AG08396 (cell line): ENCODE results near the gene DENND2A.
"Not testable (repeated sequence)": the region's sequence is repeated elsewhere in the genome, so short reads cannot be mapped to it uniquely, and the experiment has no call there.

Experiments used
- DNase-seq: peaks from one replicate; pipeline ENCODE4 v3.0.0; 2012; ENCODE audit warnings: low spot score, mixed read lengths

Gene DENND2A

GRCh38 chr7:140673774-140674155 is 33.2 kb upstream of the DENND2A start:
- DNase-seq, result no peak

- peak; percentile 57 for DNase-seq
These were observed 32.6 kb upstream of the DENND2A start for GRCh38 chr7:140673063-140673773.

GRCh38 chr7:140672382-140673062 is 31.9 kb upstream of the DENND2A start, which contains the start of gene ADCK2:
ADCK2 (plus strand) TSS chr7:140672945; CDS start chr7:140673331, 386 bp downstream.
- peak; percentile 91 for DNase-seq

GRCh38 chr7:140671966-140672365 is 31.4 kb upstream of the DENND2A start:
- no peak for DNase-seq

- no peak for DNase-seq
These were observed 29.8 kb upstream of the DENND2A start for GRCh38 chr7:140670343-140670935.

- not testable (repeated sequence) for DNase-seq
These were observed 29.2 kb upstream of the DENND2A start for GRCh38 chr7:140669862-140670261.

- no peak for DNase-seq
These were observed 28.7 kb upstream of the DENND2A start for GRCh38 chr7:140669352-140669751.

GRCh38 chr7:140668641-140669040 is 28.0 kb upstream of the DENND2A start:
- no peak for DNase-seq

GRCh38 chr7:140667476-140667875 is 26.9 kb upstream of the DENND2A start:
- DNase-seq, result no peak

GRCh38 chr7:140662938-140663337 is 22.3 kb upstream of the DENND2A start:
- not testable (repeated sequence) for DNase-seq

- DNase-seq, result no peak
These were observed 20.5 kb upstream of the DENND2A start for GRCh38 chr7:140661124-140661523.

GRCh38 chr7:140659856-140660255 is 19.2 kb upstream of the DENND2A start:
- no peak for DNase-seq

GRCh38 chr7:140657891-140658290 is 17.3 kb upstream of the DENND2A start:
- no peak for DNase-seq

- peak; percentile 73 for DNase-seq
These were observed 16.2 kb upstream of the DENND2A start for GRCh38 chr7:140656548-140657515.

- no peak for DNase-seq
These were observed 15.1 kb upstream of the DENND2A start for GRCh38 chr7:140655511-140656408.

GRCh38 chr7:140654661-140655060 is 14.0 kb upstream of the DENND2A start:
- no peak for DNase-seq

- no peak for DNase-seq
These were observed 13.4 kb upstream of the DENND2A start for GRCh38 chr7:140654109-140654387.

- DNase-seq, result peak; percentile 75
These were observed 12.9 kb upstream of the DENND2A start for GRCh38 chr7:140653319-140654108.

- DNase-seq, result no peak
These were observed 9.8 kb upstream of the DENND2A start for GRCh38 chr7:140650367-140650766.

GRCh38 chr7:140649556-140650205 is 9.1 kb upstream of the DENND2A start:
- DNase-seq, result no peak
